Measurements from ENCODE around the gene HOMER2.

The HOMER2 gene

DNA sequence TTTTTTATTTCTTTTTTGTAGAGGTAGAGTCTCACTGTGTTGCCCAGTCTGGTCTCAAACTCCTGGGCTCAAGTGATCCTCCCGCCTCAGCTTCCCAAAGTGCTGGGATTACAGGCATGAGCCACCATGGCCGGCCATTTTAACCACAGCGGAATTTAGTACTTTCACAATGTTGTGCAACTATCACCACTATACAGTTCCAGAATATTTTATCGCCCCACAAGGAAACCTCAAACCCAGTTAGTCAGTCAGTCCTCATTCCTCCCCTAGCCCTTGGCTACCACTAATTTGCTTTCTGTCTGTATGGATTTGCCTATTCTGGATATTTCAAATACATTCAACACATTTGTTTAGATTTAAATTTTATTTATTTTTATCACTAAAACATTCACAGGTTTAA, 15.5 kb upstream of the HOMER2 start:
- H3K36me3 ChIP-seq (ENCODE audit: low read depth), result no peaks in the 10 kb centered on the region
- no peaks in the 10 kb centered on the region for H3K9me3 ChIP-seq (ENCODE audit: severe bottlenecking)

DNA sequence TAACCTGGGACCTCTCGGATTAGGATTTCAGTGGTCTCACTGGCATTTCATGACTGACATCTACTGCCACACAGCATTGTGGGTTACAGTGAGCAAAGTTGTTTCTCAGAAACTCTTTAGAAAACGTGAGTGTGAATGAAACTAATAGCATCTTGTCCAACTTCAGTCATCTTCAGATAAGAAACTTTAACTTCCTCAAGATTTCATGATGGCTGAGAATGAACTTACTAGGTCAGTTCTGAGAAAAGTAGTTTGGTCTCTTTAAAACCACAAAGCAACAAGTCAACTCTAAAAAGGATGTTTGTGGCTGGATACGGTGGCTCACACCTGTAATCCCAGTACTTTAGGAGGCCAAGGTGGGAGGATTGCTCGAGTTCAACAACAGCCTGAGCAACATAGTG, 14.2 kb upstream of the HOMER2 start:
- ATAC-seq (ENCODE audit: low read depth), result no peak
- H3K36me3 ChIP-seq (ENCODE audit: low read depth), result no peaks in the 10 kb centered on the region

More for the DNA sequence above, 15.5 kb upstream of the HOMER2 start:
- Histone ChIP-seq H3K27me3 (ENCODE audit: insufficient read depth, poor library complexity, severe bottlenecking) (no peaks in the 10 kb centered on the region), H3K4me3 (ENCODE audit: severe bottlenecking) (no peak overlapping the region), H3K4me1 (ENCODE audit: insufficient read depth, poor library complexity, severe bottlenecking) (no peaks in the 10 kb centered on the region), H3K27ac (ENCODE audit: poor library complexity, severe bottlenecking) (no peak overlapping the region)
- ATAC-seq (ENCODE audit: low read depth), result 0 out of 3 replicates have a peak, but pooled peaks have one; percentile 22
- TF ChIP-seq, protein P1, sequence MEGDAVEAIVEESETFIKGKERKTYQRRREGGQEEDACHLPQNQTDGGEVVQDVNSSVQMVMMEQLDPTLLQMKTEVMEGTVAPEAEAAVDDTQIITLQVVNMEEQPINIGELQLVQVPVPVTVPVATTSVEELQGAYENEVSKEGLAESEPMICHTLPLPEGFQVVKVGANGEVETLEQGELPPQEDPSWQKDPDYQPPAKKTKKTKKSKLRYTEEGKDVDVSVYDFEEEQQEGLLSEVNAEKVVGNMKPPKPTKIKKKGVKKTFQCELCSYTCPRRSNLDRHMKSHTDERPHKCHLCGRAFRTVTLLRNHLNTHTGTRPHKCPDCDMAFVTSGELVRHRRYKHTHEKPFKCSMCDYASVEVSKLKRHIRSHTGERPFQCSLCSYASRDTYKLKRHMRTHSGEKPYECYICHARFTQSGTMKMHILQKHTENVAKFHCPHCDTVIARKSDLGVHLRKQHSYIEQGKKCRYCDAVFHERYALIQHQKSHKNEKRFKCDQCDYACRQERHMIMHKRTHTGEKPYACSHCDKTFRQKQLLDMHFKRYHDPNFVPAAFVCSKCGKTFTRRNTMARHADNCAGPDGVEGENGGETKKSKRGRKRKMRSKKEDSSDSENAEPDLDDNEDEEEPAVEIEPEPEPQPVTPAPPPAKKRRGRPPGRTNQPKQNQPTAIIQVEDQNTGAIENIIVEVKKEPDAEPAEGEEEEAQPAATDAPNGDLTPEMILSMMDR (IDR thresholded peaks at IDR 0.05; ENCODE audit: poor library complexity, severe bottlenecking), result no peak
- no peak for DNase-seq (ENCODE audit: low spot score)

DNA sequence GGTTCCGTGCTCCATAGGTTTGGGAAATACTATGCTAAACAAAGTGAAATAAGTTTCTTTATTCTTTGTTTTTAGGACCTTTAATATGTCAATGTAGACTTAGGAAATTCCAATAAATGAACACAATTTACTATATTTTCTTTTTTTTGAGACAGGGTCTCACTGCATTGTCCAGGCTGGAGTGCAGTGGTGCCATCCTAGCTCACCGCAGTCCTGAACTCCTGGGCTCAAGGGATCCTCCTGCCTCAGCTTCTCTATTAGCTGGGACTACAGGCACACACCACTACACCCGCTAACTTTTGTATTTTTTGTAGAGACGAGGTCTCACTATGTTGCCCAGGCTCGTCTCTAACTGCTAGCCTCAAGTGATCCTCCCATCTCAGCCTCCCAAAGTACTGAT, 12.4 kb upstream of the HOMER2 start:
- Histone ChIP-seq H3K36me3 (ENCODE audit: low read depth) (no peaks in the 10 kb centered on the region), H3K4me1 (ENCODE audit: insufficient read depth, poor library complexity, severe bottlenecking) (no peaks in the 10 kb centered on the region), H3K27ac (ENCODE audit: poor library complexity, severe bottlenecking) (no peak overlapping the region), H3K9me3 (ENCODE audit: severe bottlenecking) (no peaks in the 10 kb centered on the region), H3K27me3 (ENCODE audit: insufficient read depth, poor library complexity, severe bottlenecking) (no peaks in the 10 kb centered on the region), H3K4me3 (ENCODE audit: severe bottlenecking) (no peak overlapping the region)
- DNase-seq (ENCODE audit: low spot score), result no peak
- no peak for ATAC-seq (ENCODE audit: low read depth)
- TF ChIP-seq, protein P1 (IDR thresholded peaks at IDR 0.05; ENCODE audit: poor library complexity, severe bottlenecking), result no peak

More for the DNA sequence above, 14.2 kb upstream of the HOMER2 start:
- Histone ChIP-seq H3K27ac (ENCODE audit: poor library complexity, severe bottlenecking) (no peak overlapping the region), H3K27me3 (ENCODE audit: insufficient read depth, poor library complexity, severe bottlenecking) (no peaks in the 10 kb centered on the region), H3K9me3 (ENCODE audit: severe bottlenecking) (no peaks in the 10 kb centered on the region), H3K4me3 (ENCODE audit: severe bottlenecking) (no peak overlapping the region), H3K4me1 (ENCODE audit: insufficient read depth, poor library complexity, severe bottlenecking) (no peaks in the 10 kb centered on the region)
- no peak for DNase-seq (ENCODE audit: low spot score)
- TF ChIP-seq, protein P1 (IDR thresholded peaks at IDR 0.05; ENCODE audit: poor library complexity, severe bottlenecking), result no peak

DNA sequence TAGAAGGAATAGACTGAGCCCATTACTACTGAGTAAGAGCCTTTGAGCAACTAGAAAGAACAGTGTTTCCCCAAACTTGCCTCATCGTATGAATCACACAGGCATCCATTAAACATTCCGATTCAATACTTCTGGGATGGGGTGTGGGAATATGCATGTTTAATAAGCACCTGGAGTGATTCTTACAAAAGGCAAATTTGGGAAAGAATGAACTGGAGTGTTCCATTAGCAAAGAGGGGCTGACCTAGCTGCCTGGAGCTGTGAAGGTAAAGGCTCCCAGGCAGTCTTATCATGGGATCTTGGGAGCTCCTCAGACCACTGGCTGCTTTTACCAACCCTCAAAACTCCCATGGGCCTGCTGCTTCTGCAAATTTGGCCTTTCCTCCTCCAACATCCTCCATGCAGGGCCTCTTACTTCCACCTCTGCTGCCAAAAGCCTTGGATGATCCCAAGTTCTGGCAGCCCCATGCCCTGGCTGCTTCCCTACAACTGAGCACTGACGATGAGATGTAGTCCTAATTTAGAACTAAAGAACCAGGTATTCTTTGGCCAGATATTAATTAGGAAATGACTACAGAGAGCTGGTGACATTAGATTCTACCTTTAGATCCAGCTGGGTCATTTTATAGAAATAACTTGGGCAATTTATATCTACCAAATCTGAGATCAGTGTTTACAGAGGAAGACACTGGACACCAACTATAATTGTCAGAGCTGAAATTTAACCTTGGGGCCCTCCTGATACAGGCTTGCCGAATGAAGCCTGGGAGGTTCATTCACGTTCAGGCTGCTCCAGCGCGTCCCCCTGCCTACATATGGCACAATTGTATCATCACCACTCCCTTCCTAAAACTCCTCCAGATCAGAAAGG, 11.2 kb upstream of the HOMER2 start:
- Histone ChIP-seq H3K27ac (ENCODE audit: poor library complexity, severe bottlenecking) (no peak overlapping the region), H3K4me1 (ENCODE audit: insufficient read depth, poor library complexity, severe bottlenecking) (no peaks in the 10 kb centered on the region), H3K4me3 (ENCODE audit: severe bottlenecking) (no peak overlapping the region), H3K36me3 (ENCODE audit: low read depth) (no peaks in the 10 kb centered on the region), H3K9me3 (ENCODE audit: severe bottlenecking) (no peaks in the 10 kb centered on the region), H3K27me3 (ENCODE audit: insufficient read depth, poor library complexity, severe bottlenecking) (no peaks in the 10 kb centered on the region)
- TF ChIP-seq, protein P1 (IDR thresholded peaks at IDR 0.05; ENCODE audit: poor library complexity, severe bottlenecking), result no peak
- ATAC-seq (ENCODE audit: low read depth) (peak; percentile 76), DNase-seq (ENCODE audit: low spot score) (no peak)

DNA sequence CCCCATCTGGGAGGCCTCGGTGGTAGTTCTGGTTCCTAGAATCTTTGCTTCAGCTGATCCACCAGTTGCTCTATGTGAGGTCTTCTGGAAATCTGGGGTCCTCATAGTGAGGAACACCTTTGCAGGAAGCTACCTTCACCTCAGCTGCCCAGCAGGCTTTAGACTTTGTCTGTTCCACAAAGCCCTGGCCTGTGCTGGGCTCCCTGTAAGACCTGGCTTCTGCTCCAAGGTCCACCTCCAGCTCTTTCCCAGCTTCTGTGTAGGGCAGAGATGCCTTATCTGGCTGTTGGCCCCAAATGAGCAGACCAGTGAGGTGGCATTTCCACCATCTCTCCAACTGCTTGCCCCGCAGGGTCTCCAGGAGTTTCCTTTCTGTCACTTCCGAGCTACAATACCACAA, 8.2 kb upstream of the HOMER2 start:
- H3K4me3 ChIP-seq (ENCODE audit: severe bottlenecking), result no peak overlapping the region
- no peak for ATAC-seq (ENCODE audit: low read depth)
- no peaks in the 10 kb centered on the region for H3K4me1 ChIP-seq (ENCODE audit: insufficient read depth, poor library complexity, severe bottlenecking)
- no peaks in the 10 kb centered on the region for H3K27me3 ChIP-seq (ENCODE audit: insufficient read depth, poor library complexity, severe bottlenecking)
- no peak for DNase-seq (ENCODE audit: low spot score)
- H3K36me3 ChIP-seq (ENCODE audit: low read depth), result no peaks in the 10 kb centered on the region
- H3K27ac ChIP-seq (ENCODE audit: poor library complexity, severe bottlenecking), result no peak overlapping the region
- no peaks in the 10 kb centered on the region for H3K9me3 ChIP-seq (ENCODE audit: severe bottlenecking)
- TF ChIP-seq, protein P1 (IDR thresholded peaks at IDR 0.05; ENCODE audit: poor library complexity, severe bottlenecking), result no peak

Data from RWPE2 (cell line).